Measurements from ENCODE around the gene HMX2. TPM values are rescaled to one million over a fixed set of nuclear protein-coding genes. Genes with fewer than 3 reads are reported as not detected.

The HMX2 gene
- total and polyA plus RNA-seq, 2 experiments from 2014 or later: not detected

DNA sequence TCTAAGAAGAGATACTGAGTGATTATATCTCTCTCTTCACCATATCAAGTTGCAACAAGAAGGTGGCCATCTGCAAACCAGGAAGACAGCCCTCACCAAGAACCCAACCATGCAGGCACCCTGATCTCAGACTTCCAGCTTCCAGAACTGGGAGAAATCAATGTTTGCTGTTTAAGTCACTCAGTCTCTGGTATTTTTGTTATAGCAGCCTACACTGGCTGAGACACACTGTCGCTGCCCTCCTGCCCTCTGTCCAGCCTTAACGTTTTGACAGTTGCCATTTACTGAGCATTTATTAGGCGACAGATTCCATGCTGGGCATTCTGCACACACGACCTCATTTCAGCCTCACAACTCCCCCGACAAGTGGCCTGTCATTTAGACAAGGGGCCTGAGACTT is 21.7 kb upstream of the HMX2 start:
- TF ChIP-seq EZH2 (IDR thresholded peaks at IDR 0.05; ENCODE audit: insufficient read depth, poor library complexity, severe bottlenecking) (no peak), EZH2phosphoT487 (IDR thresholded peaks at IDR 0.05; ENCODE audit: insufficient read depth, low read depth) (no peak)
- 21 to 30% methylated on average over 5 of the region's 5 CpGs for WGBS, 2 experiments (ENCODE audit: low coverage in 1 of 2, low lambda C conversion rate in 2 of 2, missing lambda C conversion rate in 2 of 2)
- in situ Hi-C loops (cut with MboI): loop anchor here (25.0 kb wide), 1 partner anchor 836 kb away; no protein-coding TSS in a partner anchor
- no peak overlapping the region for H3K4me3 ChIP-seq
- no peaks in the 10 kb centered on the region for H4K20me1 ChIP-seq (ENCODE audit: insufficient read depth)
- no peaks in the 10 kb centered on the region for H3K9me2 ChIP-seq (ENCODE audit: insufficient read depth)
- H3K9me3 ChIP-seq (ENCODE audit: low read depth): no peaks in the 10 kb centered on the region
- DNase-seq: no peak
- H3K27me3 ChIP-seq (replicated peaks; ENCODE audit: insufficient read depth): peaks cover 32% of the 10 kb centered on the region
- H3K4me2 ChIP-seq (ENCODE audit: unreplicated experiment): no peak overlapping the region
- no peak overlapping the region for H3K9ac ChIP-seq
- no peaks in the 10 kb centered on the region for H3F3A ChIP-seq (ENCODE audit: insufficient read depth)
- no peaks in the 10 kb centered on the region for H3K79me2 ChIP-seq (ENCODE audit: insufficient read depth)
- no peaks in the 10 kb centered on the region for H3K4me1 ChIP-seq (ENCODE audit: insufficient read depth)
- H2AFZ ChIP-seq: no peak overlapping the region
- H3K36me3 ChIP-seq (ENCODE audit: low read depth): no peaks in the 10 kb centered on the region
- H3K27ac ChIP-seq: no peak overlapping the region

DNA sequence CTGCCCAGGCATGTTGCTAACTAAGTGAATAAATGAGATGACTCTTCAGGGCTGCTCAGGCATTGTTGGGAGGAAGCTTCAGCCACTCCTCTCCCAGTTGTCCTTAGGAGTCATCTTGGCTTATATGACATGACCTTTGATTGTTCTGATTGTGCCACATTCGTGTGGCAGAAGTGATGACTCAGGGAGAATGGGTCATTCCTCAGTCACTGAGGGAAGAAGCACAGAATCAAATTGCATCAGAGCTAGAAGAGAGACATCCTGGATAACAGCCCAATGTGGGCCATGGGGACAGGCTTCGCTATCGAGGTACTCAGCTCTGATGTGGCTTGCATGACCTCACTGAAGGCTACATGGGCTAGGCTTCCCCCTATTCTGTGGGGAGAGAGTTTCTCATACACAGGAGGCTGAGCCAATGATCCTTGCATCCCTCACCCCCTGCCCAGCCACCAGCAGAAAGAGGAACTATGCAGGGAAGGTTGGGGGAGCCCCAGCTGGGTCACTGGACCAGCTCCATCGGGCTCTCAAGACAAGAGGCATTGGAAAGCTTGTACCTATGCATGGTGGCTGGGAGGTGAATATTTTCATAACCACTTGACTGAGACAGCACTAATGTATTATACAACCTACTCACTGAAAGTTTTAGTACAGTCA is 18.2 kb upstream of the HMX2 start:
- in situ Hi-C loops (cut with MboI): loop anchor here (10.0 to 25.0 kb wide), 2 partner anchors 425 to 833 kb away; no protein-coding TSS in a partner anchor
- H2AFZ ChIP-seq: no peak overlapping the region
- peaks cover 59% of the 10 kb centered on the region for H3K27me3 ChIP-seq (replicated peaks; ENCODE audit: insufficient read depth)
- no peak overlapping the region for H3K4me3 ChIP-seq
- no peaks in the 10 kb centered on the region for H3K79me2 ChIP-seq (ENCODE audit: insufficient read depth)
- H3K36me3 ChIP-seq (ENCODE audit: low read depth): no peaks in the 10 kb centered on the region
- no peak overlapping the region for H3K27ac ChIP-seq
- WGBS, 2 experiments (ENCODE audit: low coverage in 1 of 2, low lambda C conversion rate in 2 of 2, missing lambda C conversion rate in 2 of 2): 35 to 45% methylated on average over 4 of the region's 4 CpGs
- peak; percentile 29 for DNase-seq
- no peak overlapping the region for H3K9ac ChIP-seq
- H3K9me2 ChIP-seq (ENCODE audit: insufficient read depth): no peaks in the 10 kb centered on the region
- H3K4me2 ChIP-seq (ENCODE audit: unreplicated experiment): no peak overlapping the region
- no peaks in the 10 kb centered on the region for H3F3A ChIP-seq (ENCODE audit: insufficient read depth)
- H4K20me1 ChIP-seq (ENCODE audit: insufficient read depth): no peaks in the 10 kb centered on the region
- no peaks in the 10 kb centered on the region for H3K9me3 ChIP-seq (ENCODE audit: low read depth)
- H3K4me1 ChIP-seq (ENCODE audit: insufficient read depth): no peaks in the 10 kb centered on the region
- TF ChIP-seq EZH2 (IDR thresholded peaks at IDR 0.05; ENCODE audit: insufficient read depth, poor library complexity, severe bottlenecking) (no peak), EZH2phosphoT487 (IDR thresholded peaks at IDR 0.05; ENCODE audit: insufficient read depth, low read depth) (no peak)

DNA sequence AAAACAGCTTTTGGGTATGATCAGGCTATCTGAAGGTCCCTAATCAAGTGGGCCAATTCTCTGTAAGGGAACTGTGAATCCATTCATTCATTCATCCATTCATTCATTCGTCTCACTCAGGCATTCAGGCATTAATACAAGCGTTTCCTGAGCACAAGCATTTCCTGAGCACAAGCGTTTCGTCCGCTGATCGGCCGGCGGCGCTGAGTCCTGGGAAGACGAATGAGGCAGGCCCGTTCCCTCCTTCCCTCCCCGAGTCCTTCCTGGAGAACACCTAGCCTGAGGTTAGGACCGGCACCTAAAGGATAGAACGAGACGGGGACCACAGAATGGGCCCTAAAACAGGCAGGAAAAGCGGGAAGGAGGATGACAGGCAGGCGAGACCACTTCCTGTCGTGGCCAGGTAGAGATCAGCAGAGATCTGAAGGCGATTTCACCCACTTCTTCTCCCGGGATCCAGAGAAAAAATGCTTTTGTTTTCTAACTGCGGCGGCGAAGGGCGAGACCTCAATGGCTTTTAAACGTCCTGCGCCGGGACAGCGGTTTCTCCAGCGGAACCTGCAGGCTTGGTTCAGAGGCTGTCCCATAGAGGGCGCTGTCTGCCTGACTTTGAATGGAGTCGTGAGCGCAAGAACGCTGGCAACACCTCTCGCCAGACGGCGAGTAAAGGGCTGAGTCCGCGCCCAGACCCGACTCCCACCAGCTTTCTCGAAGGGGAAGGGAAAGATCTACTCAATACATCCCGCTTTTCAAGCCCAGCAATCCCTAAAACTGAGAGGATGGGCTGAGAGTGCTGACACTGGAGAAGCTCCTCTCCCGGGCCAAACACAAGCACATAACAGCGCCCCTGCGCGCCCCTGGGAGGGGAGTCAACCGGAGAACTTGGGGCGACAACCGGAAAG is 15.1 kb upstream of the HMX2 start:
- Histone ChIP-seq H3K4me3 (peak overlapping the region; percentile 63), H3K9me2 (ENCODE audit: insufficient read depth) (no peaks in the 10 kb centered on the region), H3K36me3 (ENCODE audit: low read depth) (no peaks in the 10 kb centered on the region), H3K9me3 (ENCODE audit: low read depth) (no peaks in the 10 kb centered on the region), H2AFZ (peak overlapping the region; percentile 69), H3K9ac (no peak overlapping the region), H3K27ac (no peak overlapping the region), H3K4me1 (ENCODE audit: insufficient read depth) (no peaks in the 10 kb centered on the region), H4K20me1 (ENCODE audit: insufficient read depth) (no peaks in the 10 kb centered on the region), H3K79me2 (ENCODE audit: insufficient read depth) (no peaks in the 10 kb centered on the region), H3F3A (ENCODE audit: insufficient read depth) (no peaks in the 10 kb centered on the region), H3K27me3 (replicated peaks; ENCODE audit: insufficient read depth) (peaks cover 73% of the 10 kb centered on the region), H3K4me2 (ENCODE audit: unreplicated experiment) (peak overlapping the region; percentile 84)
- in situ Hi-C loops (cut with MboI): loop anchor here (10.0 to 25.0 kb wide), 2 partner anchors 422 to 829 kb away; no protein-coding TSS in a partner anchor
- 2% methylated on average over 47 of the region's 48 CpGs for WGBS, 2 experiments (ENCODE audit: low coverage in 1 of 2, low lambda C conversion rate in 2 of 2, missing lambda C conversion rate in 2 of 2)
- DNase-seq: peak; percentile 86
- TF ChIP-seq EZH2phosphoT487 (IDR thresholded peaks at IDR 0.05; ENCODE audit: insufficient read depth, low read depth) (no peak), EZH2 (IDR thresholded peaks at IDR 0.05; ENCODE audit: insufficient read depth, poor library complexity, severe bottlenecking) (peak; percentile 49)

- H4K20me1 ChIP-seq (ENCODE audit: insufficient read depth): no peaks in the 10 kb centered on the region
- no peak overlapping the region for H2AFZ ChIP-seq
- H3K27me3 ChIP-seq (replicated peaks; ENCODE audit: insufficient read depth): peaks cover 73% of the 10 kb centered on the region
- H3K9ac ChIP-seq: no peak overlapping the region
- H3F3A ChIP-seq (ENCODE audit: insufficient read depth): no peaks in the 10 kb centered on the region
- H3K4me2 ChIP-seq (ENCODE audit: unreplicated experiment): no peak overlapping the region
- H3K9me3 ChIP-seq (ENCODE audit: low read depth): no peaks in the 10 kb centered on the region
- no peak overlapping the region for H3K4me3 ChIP-seq
- no peaks in the 10 kb centered on the region for H3K4me1 ChIP-seq (ENCODE audit: insufficient read depth)
- no peak for DNase-seq
- no peaks in the 10 kb centered on the region for H3K79me2 ChIP-seq (ENCODE audit: insufficient read depth)
- WGBS, 2 experiments (ENCODE audit: low coverage in 1 of 2, low lambda C conversion rate in 2 of 2, missing lambda C conversion rate in 2 of 2): 5 to 7% methylated on average over 40 of the region's 40 CpGs
- in situ Hi-C loops (cut with MboI): loop anchor here (10.0 to 25.0 kb wide), 2 partner anchors 421 to 829 kb away; no protein-coding TSS in a partner anchor
- TF ChIP-seq EZH2phosphoT487 (IDR thresholded peaks at IDR 0.05; ENCODE audit: insufficient read depth, low read depth) (no peak), EZH2 (IDR thresholded peaks at IDR 0.05; ENCODE audit: insufficient read depth, poor library complexity, severe bottlenecking) (peak; percentile 36)
- H3K9me2 ChIP-seq (ENCODE audit: insufficient read depth): no peaks in the 10 kb centered on the region
- no peak overlapping the region for H3K27ac ChIP-seq
- H3K36me3 ChIP-seq (ENCODE audit: low read depth): no peaks in the 10 kb centered on the region
Observed at GRCh38 chr10:123133541-123134342, 14.2 kb upstream of the HMX2 start.
